GM23338 (cell line): ENCODE data around the gene BRCA1.

Experiments
- CREB1 ChIP-seq: fragments of 250-450 bp; sonication (Bioruptor Pico); IDR thresholded peaks from 2 replicates; pipeline ENCODE4 v1.5.0; 2020; ENCODE audit warnings: low read depth, mild to moderate bottlenecking, moderate library complexity
- CTCF ChIP-seq, 2 experiments: fragments of 200-600 bp in 1 of 2; sonication (generic) in 1 of 2; conservative IDR thresholded peaks; 2 replicates each; pipeline versions ENCODE4 v1.5.1 to v1.6.1; 2016 to 2017; ENCODE audit warnings: antibody characterized with exemption in 2 of 2, low read depth in 2 of 2, mild to moderate bottlenecking in 2 of 2, moderate library complexity in 1 of 2
- EZH2 ChIP-seq: fragments of 200-600 bp; sonication (generic); IDR thresholded peaks from one replicate; pipeline ENCODE4 v1.8.0; 2017; ENCODE audit warnings: antibody characterized with exemption, mild to moderate bottlenecking, low read depth; ENCODE audit not compliant: unreplicated experiment
- EZH2phosphoT487 ChIP-seq: fragments of 200-600 bp; sonication (generic); IDR thresholded peaks from one replicate; pipeline ENCODE4 v1.8.1; 2018; ENCODE audit warnings: antibody characterized with exemption; ENCODE audit not compliant: unreplicated experiment
- POLR2AphosphoS5 ChIP-seq: IDR thresholded peaks from 2 replicates; pipeline ENCODE4 v1.6.1; 2016; ENCODE audit warnings: antibody characterized with exemption, low read depth
- REST ChIP-seq: IDR thresholded peaks from one replicate; pipeline ENCODE4 v1.6.1; 2018; ENCODE audit warnings: antibody characterized with exemption; ENCODE audit not compliant: unreplicated experiment
- STAT1 ChIP-seq: IDR thresholded peaks from one replicate; pipeline ENCODE4 v1.6.1; 2016; ENCODE audit warnings: antibody characterized with exemption; ENCODE audit not compliant: unreplicated experiment
- TF ChIP-seq, protein P1 (sequence below): IDR thresholded peaks from 2 replicates; pipeline ENCODE4 v1.6.1; 2016; ENCODE audit warnings: antibody characterized with exemption

GRCh38 chr17:43090022-43090421 is 35.1 kb downstream of the BRCA1 start:
- no peak for TF ChIP-seq CTCF (conservative IDR thresholded peaks at IDR 0.05; ENCODE audit: low read depth in 2 of 2)
- no peak for TF ChIP-seq POLR2AphosphoS5
- TF ChIP-seq EZH2 = no peak
- TF ChIP-seq, protein P1, sequence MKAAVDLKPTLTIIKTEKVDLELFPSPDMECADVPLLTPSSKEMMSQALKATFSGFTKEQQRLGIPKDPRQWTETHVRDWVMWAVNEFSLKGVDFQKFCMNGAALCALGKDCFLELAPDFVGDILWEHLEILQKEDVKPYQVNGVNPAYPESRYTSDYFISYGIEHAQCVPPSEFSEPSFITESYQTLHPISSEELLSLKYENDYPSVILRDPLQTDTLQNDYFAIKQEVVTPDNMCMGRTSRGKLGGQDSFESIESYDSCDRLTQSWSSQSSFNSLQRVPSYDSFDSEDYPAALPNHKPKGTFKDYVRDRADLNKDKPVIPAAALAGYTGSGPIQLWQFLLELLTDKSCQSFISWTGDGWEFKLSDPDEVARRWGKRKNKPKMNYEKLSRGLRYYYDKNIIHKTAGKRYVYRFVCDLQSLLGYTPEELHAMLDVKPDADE = no peak
- TF ChIP-seq STAT1 = no peak
- TF ChIP-seq CREB1 = no peak
- TF ChIP-seq EZH2phosphoT487 = no peak
- no peak for TF ChIP-seq REST
